Measurements from ENCODE around the gene CLK3. TPM values are rescaled to one million over a fixed set of nuclear protein-coding genes. Genes with fewer than 3 reads are reported as not detected.

The CLK3 gene
- total RNA-seq, 4 donors from 2014 or later = 46.8 to 105 (median 58.0) TPM

DNA sequence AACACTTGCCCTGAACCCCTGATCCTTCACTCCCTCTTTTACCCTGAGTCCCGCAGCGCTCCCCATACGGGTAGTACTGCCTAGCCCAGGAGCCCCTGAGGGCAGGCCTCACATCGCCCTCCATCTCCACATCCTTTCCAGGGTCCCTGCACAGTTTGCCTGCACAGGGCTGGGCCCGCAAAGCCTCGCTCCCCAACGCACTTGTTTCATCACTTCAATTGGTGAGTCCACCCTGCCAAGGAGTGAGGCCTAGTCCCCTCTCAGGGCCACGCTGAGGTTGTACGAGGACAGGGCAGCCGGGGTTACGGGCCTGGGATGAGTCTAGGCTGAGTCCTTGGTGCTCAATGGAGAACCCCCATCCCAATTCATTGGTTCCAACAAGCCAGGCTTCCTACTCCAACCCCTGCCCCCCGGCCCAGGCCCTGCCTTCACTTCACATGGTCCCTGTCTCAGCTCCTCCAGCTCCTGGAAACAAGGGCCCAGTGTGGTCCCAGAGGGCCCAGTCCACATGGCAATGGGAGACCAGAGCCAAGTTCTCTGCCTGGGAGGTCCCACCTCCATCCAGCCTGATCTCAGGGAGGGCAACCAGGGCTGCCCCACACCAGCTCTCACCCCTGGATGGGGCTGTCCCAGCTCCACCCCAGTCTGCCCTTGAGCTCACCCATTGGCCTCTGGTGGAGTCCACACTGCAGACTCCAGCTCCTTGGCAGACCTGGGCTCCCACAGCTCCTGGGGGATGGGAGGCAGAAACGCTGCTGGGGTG, 12.4 kb upstream of the CLK3 start:
- Histone ChIP-seq H3K4me3 (no peak overlapping the region), H3K36me3 (no peaks in the 10 kb centered on the region), H3K27me3 (no peaks in the 10 kb centered on the region), H3K9me3 (no peaks in the 10 kb centered on the region), H3K27ac (no peak overlapping the region), H3K4me1 (peaks cover 4 to 18% (median 10%) of the 10 kb centered on the region in 3 donors)
- intact Hi-C loops (cut with DNase I) = no loop called here
- no peak for TF ChIP-seq POLR2A (IDR thresholded peaks at IDR 0.05)
- TF ChIP-seq, protein P1, sequence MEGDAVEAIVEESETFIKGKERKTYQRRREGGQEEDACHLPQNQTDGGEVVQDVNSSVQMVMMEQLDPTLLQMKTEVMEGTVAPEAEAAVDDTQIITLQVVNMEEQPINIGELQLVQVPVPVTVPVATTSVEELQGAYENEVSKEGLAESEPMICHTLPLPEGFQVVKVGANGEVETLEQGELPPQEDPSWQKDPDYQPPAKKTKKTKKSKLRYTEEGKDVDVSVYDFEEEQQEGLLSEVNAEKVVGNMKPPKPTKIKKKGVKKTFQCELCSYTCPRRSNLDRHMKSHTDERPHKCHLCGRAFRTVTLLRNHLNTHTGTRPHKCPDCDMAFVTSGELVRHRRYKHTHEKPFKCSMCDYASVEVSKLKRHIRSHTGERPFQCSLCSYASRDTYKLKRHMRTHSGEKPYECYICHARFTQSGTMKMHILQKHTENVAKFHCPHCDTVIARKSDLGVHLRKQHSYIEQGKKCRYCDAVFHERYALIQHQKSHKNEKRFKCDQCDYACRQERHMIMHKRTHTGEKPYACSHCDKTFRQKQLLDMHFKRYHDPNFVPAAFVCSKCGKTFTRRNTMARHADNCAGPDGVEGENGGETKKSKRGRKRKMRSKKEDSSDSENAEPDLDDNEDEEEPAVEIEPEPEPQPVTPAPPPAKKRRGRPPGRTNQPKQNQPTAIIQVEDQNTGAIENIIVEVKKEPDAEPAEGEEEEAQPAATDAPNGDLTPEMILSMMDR (IDR thresholded peaks at IDR 0.05) = no peak
- 93 to 97% methylated on average over 6 to 8 of the region's 13 CpGs for WGBS, 2 donors
- DNase-seq = no peak

DNA sequence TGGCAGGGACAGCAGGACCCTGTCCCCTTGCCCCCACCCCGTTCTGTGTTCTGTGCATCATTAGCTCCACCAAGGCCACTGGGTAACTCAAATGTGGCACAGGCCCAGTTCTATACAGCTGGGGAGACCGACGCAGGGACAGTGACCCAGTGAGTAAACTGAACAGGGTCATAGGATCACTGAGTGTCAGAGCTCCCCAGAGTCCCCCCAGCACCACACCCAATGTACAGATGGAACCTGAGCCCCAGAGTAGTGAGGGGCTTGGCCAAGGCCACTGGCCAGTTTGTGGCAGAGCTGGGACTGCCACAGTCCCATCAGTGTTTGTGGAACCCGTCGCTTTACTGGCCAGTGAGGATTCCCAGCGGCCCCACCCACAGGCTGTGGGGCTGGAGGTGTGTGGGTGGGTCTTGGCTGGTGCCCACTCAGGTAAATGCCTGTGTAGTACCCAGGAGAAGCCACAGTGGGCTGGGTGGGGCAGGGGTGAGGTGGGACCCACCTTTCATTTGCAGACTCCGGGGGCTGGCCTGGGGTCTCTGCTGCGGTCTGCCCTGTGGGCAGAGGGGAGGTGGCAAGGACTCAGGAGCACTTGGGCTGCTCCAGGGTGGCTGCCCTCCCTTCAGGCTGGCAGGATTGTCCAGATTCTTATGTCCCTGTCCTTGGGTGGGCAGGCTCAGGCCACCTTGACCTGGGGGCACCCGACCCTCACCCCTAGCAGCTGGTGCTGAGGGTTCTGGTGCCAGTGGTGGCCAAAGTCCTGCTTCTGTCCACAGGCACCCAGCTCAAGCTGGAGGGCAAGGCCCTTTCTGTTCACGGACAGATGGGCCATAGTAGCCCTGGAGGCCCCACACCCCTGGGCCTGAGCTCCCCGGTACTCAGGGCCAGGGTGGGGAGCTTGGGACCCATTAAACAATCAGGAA, 11.6 kb upstream of the CLK3 start:
- Histone ChIP-seq H3K36me3 (no peaks in the 10 kb centered on the region), H3K9me3 (no peaks in the 10 kb centered on the region), H3K27me3 (no peaks in the 10 kb centered on the region), H3K4me3 (no peak overlapping the region), H3K27ac (no peak overlapping the region), H3K4me1 (peaks cover 0 to 10% (median 6%) of the 10 kb centered on the region in 3 donors)
- no peak for DNase-seq
- WGBS, 2 donors = 90 to 100% methylated on average over 1 to 2 of the region's 11 CpGs
- intact Hi-C loops (cut with DNase I) = no loop called here
- TF ChIP-seq, protein P1 (IDR thresholded peaks at IDR 0.05) = no peak
- no peak for TF ChIP-seq POLR2A (IDR thresholded peaks at IDR 0.05)

DNA sequence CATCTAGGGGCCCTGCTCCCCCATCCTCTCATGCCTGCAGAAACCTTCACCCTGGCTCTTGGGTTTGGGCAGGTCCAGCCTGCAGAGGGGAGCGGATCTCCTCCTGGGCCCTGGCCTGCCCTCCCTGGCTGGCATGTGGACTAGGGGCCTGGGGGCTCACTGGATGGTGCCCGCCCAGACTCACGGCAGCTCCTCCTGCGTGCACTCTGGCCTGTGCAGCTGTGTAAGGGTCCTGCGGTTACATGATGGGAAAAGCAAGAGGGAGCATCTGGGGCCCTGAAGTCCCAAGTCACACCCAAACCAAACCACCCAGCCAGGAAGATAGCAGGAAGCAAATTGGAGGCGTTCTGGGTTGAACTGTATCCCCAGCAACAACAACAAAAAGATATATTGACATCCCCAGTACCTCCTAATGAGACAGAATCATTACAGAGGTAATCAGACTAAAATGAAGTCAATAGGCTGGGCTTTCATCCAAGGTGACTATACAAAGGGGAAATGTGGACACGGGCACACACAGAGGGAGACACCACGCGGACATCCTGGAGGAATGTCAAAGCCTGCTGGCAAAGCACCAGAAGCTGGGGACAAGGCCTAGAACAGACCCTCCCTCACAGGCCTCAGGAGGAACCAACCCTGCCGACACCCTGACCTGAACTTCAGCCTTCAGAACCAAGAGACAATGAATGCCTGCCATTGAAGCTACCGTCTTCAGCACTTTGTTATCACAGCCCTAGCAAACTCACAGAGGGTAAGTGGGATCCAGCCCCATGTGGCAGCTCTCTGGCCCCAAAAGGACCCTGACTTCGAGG, 10.4 kb upstream of the CLK3 start:
- intact Hi-C loops (cut with DNase I) = no loop called here
- DNase-seq = no peak

DNA sequence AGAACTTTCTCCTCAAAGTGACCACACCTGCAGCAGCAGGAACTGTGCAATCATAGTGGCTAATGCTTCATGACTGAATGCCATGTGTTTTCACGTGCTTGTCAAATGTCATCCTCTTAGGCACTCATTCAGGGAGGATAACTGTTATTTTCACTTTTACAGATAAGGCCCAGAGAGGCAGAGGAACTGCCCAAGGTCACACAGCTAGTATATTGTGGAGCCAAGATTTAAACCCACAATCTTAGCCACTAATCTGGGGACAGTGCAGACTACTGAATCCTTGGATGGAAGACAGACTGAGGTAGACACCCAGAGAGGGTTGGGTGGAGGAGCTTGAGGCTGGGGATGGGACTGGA, 9.9 kb upstream of the CLK3 start:
- intact Hi-C loops (cut with DNase I) = no loop called here
- no peaks in the 10 kb centered on the region for H3K36me3 ChIP-seq
- no peaks in the 10 kb centered on the region for H3K27me3 ChIP-seq
- TF ChIP-seq, protein P1 (IDR thresholded peaks at IDR 0.05) = no peak
- no peak for TF ChIP-seq POLR2A (IDR thresholded peaks at IDR 0.05)
- WGBS, 2 donors = 67 to 73% methylated on average over 1 of the region's 1 CpG
- H3K27ac ChIP-seq = no peak overlapping the region
- peaks cover 0 to 8% (median 0%) of the 10 kb centered on the region in 3 donors for H3K4me1 ChIP-seq
- H3K9me3 ChIP-seq = no peaks in the 10 kb centered on the region
- DNase-seq = no peak
- H3K4me3 ChIP-seq = no peak overlapping the region

More for the DNA sequence above, 10.4 kb upstream of the CLK3 start:
- no peak overlapping the region for H3K4me3 ChIP-seq
- 66 to 79% methylated on average over 7 of the region's 12 CpGs for WGBS, 2 donors
- TF ChIP-seq POLR2A (IDR thresholded peaks at IDR 0.05) = no peak
- TF ChIP-seq, protein P1 (IDR thresholded peaks at IDR 0.05) = no peak
- no peaks in the 10 kb centered on the region for H3K36me3 ChIP-seq
- no peaks in the 10 kb centered on the region for H3K9me3 ChIP-seq
- peaks cover 0 to 2% (median 0%) of the 10 kb centered on the region in 3 donors for H3K4me1 ChIP-seq
- no peak overlapping the region for H3K27ac ChIP-seq
- H3K27me3 ChIP-seq = no peaks in the 10 kb centered on the region

Data from esophagus squamous epithelium (tissue), 5 donors.